Jurkat, Clone E6-1 (cell line): ENCODE results near the gene SULT4A1.

Source experiments
- DNase-seq: peaks from one replicate; pipeline ENCODE4 v3.0.0-alpha.2; 2011; ENCODE audit warnings: low read depth, low spot score
- H3K4me3 ChIP-seq: 2 replicates; pipeline ENCODE4 v1.5.1; 2011; ENCODE audit warnings: mild to moderate bottlenecking, low read length, control low read depth, moderate library complexity

Gene SULT4A1

GRCh38 chr22:43783777-43784176, 78.5 kb downstream of the SULT4A1 start:
- DNase-seq, result no peak
- H3K4me3 ChIP-seq, result no peak overlapping the region

GRCh38 chr22:43782448-43782847, 79.9 kb downstream of the SULT4A1 start:
- DNase-seq, result no peak
- no peak overlapping the region for H3K4me3 ChIP-seq

GRCh38 chr22:43777286-43777685, 85.0 kb downstream of the SULT4A1 start:
- H3K4me3 ChIP-seq, result no peak overlapping the region

GRCh38 chr22:43776081-43776670, 86.1 kb downstream of the SULT4A1 start:
- H3K4me3 ChIP-seq, result no peak overlapping the region
- DNase-seq, result no peak

More at GRCh38 chr22:43777286-43777685, 85.0 kb downstream of the SULT4A1 start:
- no peak for DNase-seq
